IMR-90 (cell line): Measurements from ENCODE around the gene NPW.

Experiments used
- CTCF ChIP-seq: conservative IDR thresholded peaks from 2 replicates; pipeline ENCODE4 v1.5.1; 2012; ENCODE audit warnings: mild to moderate bottlenecking, low read depth, low read length, improper control_type of control experiment
- MAFK ChIP-seq: IDR thresholded peaks from 2 replicates; pipeline ENCODE4 v1.6.1; 2012; ENCODE audit warnings: low read depth, low read length, improper control_type of control experiment
- POLR2A ChIP-seq: IDR thresholded peaks from 2 replicates; pipeline ENCODE4 v1.6.1; 2012; ENCODE audit warnings: mild to moderate bottlenecking, low read depth, low read length
- TF ChIP-seq, protein P1 (sequence below): fragments of 150-350 bp; IDR thresholded peaks from 2 replicates; pipeline ENCODE4 v1.6.1; 2017; ENCODE audit warnings: mild to moderate bottlenecking, antibody characterized with exemption, low read length, low read depth

DNA sequence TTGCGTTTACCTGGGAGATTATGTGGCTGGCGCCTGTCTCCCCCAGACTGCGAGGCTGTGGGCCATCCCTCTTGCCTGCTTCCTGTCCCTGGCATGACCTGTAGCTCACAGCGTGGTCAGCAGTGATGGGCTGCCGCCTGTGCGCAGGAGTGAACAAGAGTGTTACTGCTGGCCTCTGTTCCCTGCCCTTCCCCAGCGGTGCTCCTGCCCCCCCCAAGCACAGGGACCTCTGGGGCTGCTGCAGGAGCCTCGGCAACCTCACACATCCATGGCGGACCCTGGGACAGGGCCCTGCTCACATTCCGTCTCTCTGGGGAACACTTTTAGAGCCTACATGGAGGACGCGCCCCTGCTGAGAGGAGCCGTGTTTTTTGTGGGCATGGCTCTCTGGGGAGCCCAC is 38.8 kb downstream of the NPW start:
- TF ChIP-seq CTCF (no peak), MAFK (no peak), POLR2A (no peak)
- TF ChIP-seq, protein P1, sequence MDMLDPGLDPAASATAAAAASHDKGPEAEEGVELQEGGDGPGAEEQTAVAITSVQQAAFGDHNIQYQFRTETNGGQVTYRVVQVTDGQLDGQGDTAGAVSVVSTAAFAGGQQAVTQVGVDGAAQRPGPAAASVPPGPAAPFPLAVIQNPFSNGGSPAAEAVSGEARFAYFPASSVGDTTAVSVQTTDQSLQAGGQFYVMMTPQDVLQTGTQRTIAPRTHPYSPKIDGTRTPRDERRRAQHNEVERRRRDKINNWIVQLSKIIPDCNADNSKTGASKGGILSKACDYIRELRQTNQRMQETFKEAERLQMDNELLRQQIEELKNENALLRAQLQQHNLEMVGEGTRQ, result no peak
